A549 (cell line): ENCODE measurements around the gene RRBP1. TPM values are rescaled to one million over a fixed set of nuclear protein-coding genes. Genes with fewer than 3 reads are reported as not detected.

ENCODE experiments used
- ATAC-seq, 2 experiments: fragments of 200-7000 bp in 1 of 2; fragments of >200 bp in 1 of 2; cut with Nextera tagmentation in 1 of 2; cut with Tn5 transposase in 1 of 2; 3 replicates each; pipeline versions ENCODE4 v1.8.0 to v1.9.1; 2018 to 2020; ENCODE audit warnings: mild to moderate bottlenecking in 1 of 2, moderate library complexity in 1 of 2
- CTCF ChIA-PET: fragments of 300-600 bp; sonication (Branson Sonifier 250); formaldehyde crosslinking; extraction: SDS; loops from one replicate; lab custom pipeline; 2021; ENCODE audit warnings: antibody characterized with exemption, inconsistent platforms; lab: Yijun Ruan, JAX
- POLR2A ChIA-PET: fragments of 350-600 bp; formaldehyde crosslinking; extraction: SDS; loops from one replicate; lab custom pipeline; 2021; ENCODE audit warnings: antibody characterized with exemption, inconsistent platforms; lab: Yijun Ruan, JAX
- DNase-seq, 2 experiments: peaks; one replicate each; pipeline versions ENCODE4 v3.0.0 to v3.0.0-alpha.2; 2011 to 2016; ENCODE audit warnings: low read depth in 1 of 2, low spot score in 1 of 2
- FAIRE-seq: peaks from 2 replicates; lab custom pipeline; 2011; peaks lifted over from hg19 to GRCh38; lab: Jason Lieb, UNC
- H3K27ac ChIP-seq, 2 experiments: fragments of >200 bp; sonication (Bioruptor Twin); formaldehyde crosslinking; 3 replicates each; pipeline ENCODE4 v1.5.1; 2016 to 2017
- H3K4me1 ChIP-seq: fragments of >200 bp; sonication (Bioruptor Twin); formaldehyde crosslinking; 3 replicates; pipeline ENCODE4 v1.6.1; 2016
- H3K4me2 ChIP-seq: fragments of >200 bp; sonication (Bioruptor Twin); formaldehyde crosslinking; 3 replicates; pipeline ENCODE4 v1.6.1; 2016
- H3K4me3 ChIP-seq: fragments of >200 bp; sonication (Bioruptor Twin); formaldehyde crosslinking; 3 replicates; pipeline ENCODE4 v1.5.1; 2016
- H3K9me3 ChIP-seq: fragments of >200 bp; sonication (Bioruptor Twin); formaldehyde crosslinking; 3 replicates; pipeline ENCODE4 v1.6.1; 2016
- BHLHE40 ChIP-seq: IDR thresholded peaks from 2 replicates; pipeline ENCODE4 v1.6.1; 2012; ENCODE audit warnings: low read depth, low read length, inconsistent platforms
- CBX8 ChIP-seq: fragments of 200-600 bp; sonication (generic); IDR thresholded peaks from 2 replicates; pipeline ENCODE4 v1.6.1; 2016
- CEBPB ChIP-seq, 2 experiments: fragments of >200 bp in 1 of 2; sonication (Bioruptor Twin) in 1 of 2; formaldehyde crosslinking in 1 of 2; IDR thresholded peaks; 2 replicates each; pipeline ENCODE4 v1.6.1; 2012 to 2016
- CHD2 ChIP-seq: fragments of 150-350 bp; IDR thresholded peaks from 2 replicates; pipeline ENCODE4 v1.6.1; 2014; ENCODE audit warnings: low read length; ENCODE audit not compliant: partially characterized antibody
- CHD4 ChIP-seq: fragments of 200-600 bp; sonication (generic); IDR thresholded peaks from 2 replicates; pipeline ENCODE4 v1.6.1; 2016; ENCODE audit warnings: antibody characterized with exemption, mild to moderate bottlenecking, borderline replicate concordance
- CTCF ChIP-seq: fragments of >200 bp; sonication (Bioruptor Twin); formaldehyde crosslinking; IDR thresholded peaks from 3 replicates; pipeline ENCODE4 v1.5.1; 2016
- EP300 ChIP-seq, 2 experiments: fragments of >200 bp; sonication (Bioruptor Twin); formaldehyde crosslinking; IDR thresholded peaks; 2 replicates in 1 of 2; 3 replicates in 1 of 2; pipeline ENCODE4 v1.6.1; 2016 to 2017
- FOSB ChIP-seq: fragments of 250-450 bp; sonication (Bioruptor Pico); IDR thresholded peaks from 2 replicates; pipeline ENCODE4 v1.5.0; 2020; ENCODE audit warnings: mild to moderate bottlenecking, moderate library complexity
- FOSL2 ChIP-seq, 2 experiments: fragments of 450-650 bp in 1 of 2; fragments of >200 bp in 1 of 2; sonication (Bioruptor Twin) in 1 of 2; formaldehyde crosslinking; IDR thresholded peaks; 2 replicates each; pipeline versions ENCODE4 v1.5.0 to v1.6.1; 2016 to 2020; ENCODE audit warnings: mild to moderate bottlenecking in 1 of 2, moderate library complexity in 1 of 2
- FOXS1 ChIP-seq: fragments of 250-450 bp; sonication (Bioruptor Pico); IDR thresholded peaks from 2 replicates; pipeline ENCODE4 v1.5.0; 2020; ENCODE audit warnings: mild to moderate bottlenecking, moderate library complexity
- GATA3 ChIP-seq: IDR thresholded peaks from 2 replicates; pipeline ENCODE4 v1.6.1; 2012; ENCODE audit warnings: borderline replicate concordance
- HOXA7 ChIP-seq: fragments of 250-450 bp; sonication (Bioruptor Pico); IDR thresholded peaks from 2 replicates; pipeline ENCODE4 v1.5.0; 2020; ENCODE audit warnings: mild to moderate bottlenecking, moderate library complexity
- HOXB13 ChIP-seq: fragments of 250-450 bp; sonication (Bioruptor Pico); IDR thresholded peaks from 2 replicates; pipeline ENCODE4 v1.5.0; 2020; ENCODE audit warnings: low read depth, mild to moderate bottlenecking, moderate library complexity
- JUN ChIP-seq, 2 experiments: fragments of >200 bp; sonication (Bioruptor Twin); formaldehyde crosslinking; IDR thresholded peaks; 2 replicates in 1 of 2; 3 replicates in 1 of 2; pipeline ENCODE4 v1.6.1; 2016 to 2017
- JUNB ChIP-seq: fragments of >200 bp; sonication (Bioruptor Twin); formaldehyde crosslinking; IDR thresholded peaks from 2 replicates; pipeline ENCODE4 v1.6.1; 2016
- MAFK ChIP-seq: fragments of 450-650 bp; IDR thresholded peaks from 2 replicates; pipeline ENCODE4 v1.6.1; 2014; ENCODE audit not compliant: partially characterized antibody
- MAX ChIP-seq: IDR thresholded peaks from 2 replicates; pipeline ENCODE4 v1.6.1; 2012
- MYC ChIP-seq: IDR thresholded peaks from 2 replicates; pipeline ENCODE4 v1.6.1; 2012; ENCODE audit warnings: mild to moderate bottlenecking, inconsistent platforms, low read length, improper control_type of control experiment, borderline replicate concordance
- NFE2L2 ChIP-seq: fragments of 150-350 bp; conservative IDR thresholded peaks from 2 replicates; pipeline ENCODE4 v1.6.1; 2014; ENCODE audit warnings: low read length
- NPAS2 ChIP-seq: fragments of 250-450 bp; sonication (Bioruptor Pico); IDR thresholded peaks from 2 replicates; pipeline ENCODE4 v1.8.0; 2022; ENCODE audit warnings: mild to moderate bottlenecking, moderate library complexity, borderline replicate concordance
- NR3C1 ChIP-seq: fragments of >200 bp; sonication (Bioruptor Twin); formaldehyde crosslinking; IDR thresholded peaks from 3 replicates; pipeline ENCODE4 v1.6.1; 2017
- PBX3 ChIP-seq: IDR thresholded peaks from 2 replicates; pipeline ENCODE4 v1.6.1; 2012
- PHF8 ChIP-seq: fragments of 200-600 bp; sonication (generic); IDR thresholded peaks from 2 replicates; pipeline ENCODE4 v1.6.1; 2016; ENCODE audit warnings: low read depth, mild to moderate bottlenecking, antibody characterized with exemption, moderate library complexity, borderline replicate concordance
- POLR2A ChIP-seq: IDR thresholded peaks from 2 replicates; pipeline ENCODE4 v1.6.1; 2012; ENCODE audit warnings: mild to moderate bottlenecking, low read length
- RAD21 ChIP-seq, 2 experiments: fragments of >200 bp in 1 of 2; sonication (Bioruptor Twin) in 1 of 2; formaldehyde crosslinking in 1 of 2; IDR thresholded peaks in 1 of 2; conservative IDR thresholded peaks in 1 of 2; 2 replicates in 1 of 2; 3 replicates in 1 of 2; pipeline ENCODE4 v1.6.1; 2012 to 2018; ENCODE audit warnings: inconsistent platforms in 1 of 2
- RARB ChIP-seq: fragments of 250-450 bp; sonication (Bioruptor Pico); IDR thresholded peaks from 2 replicates; pipeline ENCODE4 v1.8.0; 2021; ENCODE audit warnings: mild to moderate bottlenecking, moderate library complexity
- RFX5 ChIP-seq: fragments of 450-650 bp; IDR thresholded peaks from 2 replicates; pipeline ENCODE4 v1.7.1; 2014; ENCODE audit warnings: antibody characterized with exemption, mild to moderate bottlenecking, moderate library complexity
- SREBF2 ChIP-seq: fragments of 450-650 bp; IDR thresholded peaks from 2 replicates; pipeline ENCODE4 v1.6.1; 2014; ENCODE audit warnings: mild to moderate bottlenecking, moderate library complexity
- TFCP2L1 ChIP-seq: fragments of 250-450 bp; sonication (Bioruptor Pico); IDR thresholded peaks from 2 replicates; pipeline ENCODE4 v1.5.0; 2021; ENCODE audit warnings: mild to moderate bottlenecking
- USF2 ChIP-seq: fragments of 450-650 bp; IDR thresholded peaks from 2 replicates; pipeline ENCODE4 v1.6.1; 2014; ENCODE audit warnings: antibody characterized with exemption
- WGBS: methylation state at CpG from one replicate; pipeline ENCODE4 v1.1.6; 2017; ENCODE audit errors: missing lambda C conversion rate; 5-methylcytosine and 5-hydroxymethylcytosine counted together
- polyA plus RNA-seq, 4 experiments: library from polyadenylated mRNA; depleted of rRNA in 3 of 4; stranded (reverse); fragments of >200 nt; fragmentation: RNase III in 1 of 4; extraction: RNeasy Plus Mini Kit Qiagen cat#74134 plus additional on column Dnase treatment in 1 of 4; gene quantifications; 2 replicates in 3 of 4; 3 replicates in 1 of 4; pipeline ENCODE4 v1.2.3, GENCODE V29; 2011 to 2017

Gene RRBP1
- polyA plus RNA-seq, 2 of the 4 experiments (the other 2 are of a cell fraction), result 51.6 to 79.6 TPM

GRCh38 chr20:17680836-17681725 lies 961 bp downstream of the RRBP1 start (continued):
- TF ChIP-seq JUNB, result no peak
- TF ChIP-seq HOXA7, result no peak
- TF ChIP-seq HOXB13 (CRISPR knock-in tag), result no peak
- TF ChIP-seq FOXS1 (CRISPR knock-in tag), result no peak
- TF ChIP-seq PHF8, result no peak
- TF ChIP-seq GATA3, result no peak
- peak; percentile 43 to 76; a peak in 4 of 5 replicates for TF ChIP-seq RAD21 (conservative IDR thresholded peaks at IDR 0.05 in 1 of 2, IDR thresholded peaks at IDR 0.05 in 1 of 2)
- peak; percentile 95 for TF ChIP-seq CTCF
- no peak for TF ChIP-seq MAFK
- no peak; the same call in 1 of the 2 replicates for TF ChIP-seq POLR2A
- no peak for TF ChIP-seq USF2
- TF ChIP-seq BHLHE40, result no peak
- TF ChIP-seq NR3C1, result no peak
- no peak for TF ChIP-seq CBX8

- POLR2A ChIA-PET, result no interaction called here
- FAIRE-seq, result peak; percentile 67
- peak; percentile 75 to 78 for DNase-seq
Measured at GRCh38 chr20:17679941-17680835, 1.9 kb downstream of the RRBP1 start.

GRCh38 chr20:17678886-17679285 lies 3.2 kb downstream of the RRBP1 start:
- Histone ChIP-seq H3K4me2 (peak overlapping the region; percentile 85; the same call in 1 of the 3 replicates), H3K4me1 (peaks cover 32% of the 10 kb centered on the region), H3K4me3 (no peak overlapping the region), H3K27ac (no peak overlapping the region; a peak in 1 of 6 replicates), H3K9me3 (no peaks in the 10 kb centered on the region)
- 90% methylated on average over 3 of the region's 3 CpGs for WGBS
- POLR2A ChIA-PET, result no interaction called here
- CTCF ChIA-PET, result interaction anchor here (0.7 to 5.9 kb wide), 5 partner anchors 11 to 260 kb away, joined by 3 to 58 read pairs (median 5); no protein-coding TSS in a partner anchor
- no peak for DNase-seq
- FAIRE-seq, result no peak
- no peak for ATAC-seq
- TF ChIP-seq FOSL2 (IDR thresholded peaks at IDR 0.05), result no peak
- no peak for TF ChIP-seq FOSL2 (CRISPR knock-in tag; IDR thresholded peaks at IDR 0.05)
- TF ChIP-seq MAFK, result no peak
- TF ChIP-seq NPAS2 (CRISPR knock-in tag), result no peak
- no peak for TF ChIP-seq PHF8
- TF ChIP-seq MAX, result no peak
- no peak for TF ChIP-seq EP300 (IDR thresholded peaks at IDR 0.05)
- TF ChIP-seq CHD4, result no peak
- no peak for TF ChIP-seq JUN (IDR thresholded peaks at IDR 0.05)
- TF ChIP-seq RARB (CRISPR knock-in tag), result no peak
- no peak for TF ChIP-seq PBX3
- TF ChIP-seq NFE2L2, result no peak
- TF ChIP-seq CHD2, result no peak
- TF ChIP-seq SREBF2, result no peak
- TF ChIP-seq CEBPB (IDR thresholded peaks at IDR 0.05), result no peak
- no peak for TF ChIP-seq RFX5

More at GRCh38 chr20:17679941-17680835, 1.9 kb downstream of the RRBP1 start:
- Histone ChIP-seq H3K9me3 (no peaks in the 10 kb centered on the region), H3K4me3 (peak overlapping the region; percentile 96), H3K27ac (peak overlapping the region; percentile 95 to 96), H3K4me1 (peaks cover 36% of the 10 kb centered on the region), H3K4me2 (peak overlapping the region; percentile 85)
- TF ChIP-seq GATA3 (no peak), MAFK (no peak), CEBPB (IDR thresholded peaks at IDR 0.05) (peak in 1 of 2 experiments; percentile 49; a peak in 1 of 4 replicates), MAX (peak; percentile 35; the same call in 1 of the 2 replicates), JUNB (no peak), TFCP2L1 (CRISPR knock-in tag) (no peak; the same call in 1 of the 2 replicates), MYC (0 out of 2 replicates have a peak, but pooled peaks have one; percentile 35), FOSB (no peak), CBX8 (no peak)
- 6% methylated on average over 21 of the region's 27 CpGs for WGBS
- ATAC-seq, result peak; percentile 9 to 15; a peak in 4 of 6 replicates
- CTCF ChIA-PET, result interaction anchor here (0.5 to 5.9 kb wide), 45 partner anchors 9 to 1312 kb away, joined by 3 to 58 read pairs (median 4); no protein-coding TSS in a partner anchor
